GM12872 (cell line): ENCODE results near the gene DPP10.

Experiments
- CTCF ChIP-seq: IDR thresholded peaks from 3 replicates; pipeline ENCODE4 v1.5.1; 2011; ENCODE audit warnings: low read depth, mild to moderate bottlenecking, low read length, moderate library complexity; ENCODE audit not compliant: insufficient read depth

The DPP10 gene

GRCh38 chr2:115691409-115691808 lies 1249.0 kb downstream of the DPP10 start:
- no peak for TF ChIP-seq CTCF

- TF ChIP-seq CTCF = no peak
Measured at GRCh38 chr2:115694651-115695050, 1252.2 kb downstream of the DPP10 start.

GRCh38 chr2:115733190-115733775 lies 1290.8 kb downstream of the DPP10 start:
- no peak for TF ChIP-seq CTCF

- TF ChIP-seq CTCF = no peak
Measured at GRCh38 chr2:115738111-115738510, 1295.7 kb downstream of the DPP10 start.

- no peak for TF ChIP-seq CTCF
Measured at GRCh38 chr2:115739574-115739973, 1297.1 kb downstream of the DPP10 start.

GRCh38 chr2:115746151-115746550 lies 1303.7 kb downstream of the DPP10 start:
- TF ChIP-seq CTCF = no peak

GRCh38 chr2:115757286-115757685 lies 1314.8 kb downstream of the DPP10 start:
- no peak for TF ChIP-seq CTCF
